H9 (cell line): ENCODE results near the gene ACP2. TPM values are rescaled to one million over a fixed set of nuclear protein-coding genes. Genes with fewer than 3 reads are reported as not detected.

Source experiments
- DNase-seq: peaks from one replicate; pipeline ENCODE4 v3.0.0-alpha.2; 2017
- H2AFZ ChIP-seq: one replicate; pipeline ENCODE4 v1.6.1; 2013; ENCODE audit warnings: mild to moderate bottlenecking, low read length, control low read depth, moderate library complexity
- H2AK5ac ChIP-seq: 2 replicates; pipeline ENCODE4 v1.6.1; 2013; ENCODE audit warnings: low read length, control low read depth, mixed read lengths; ENCODE audit not compliant: insufficient read length
- H2BK120ac ChIP-seq: one replicate; pipeline ENCODE4 v1.6.1; 2013; ENCODE audit warnings: low read depth, mild to moderate bottlenecking, low read length, control low read depth, inconsistent platforms; ENCODE audit not compliant: poor library complexity, severe bottlenecking
- H2BK12ac ChIP-seq: 2 replicates; pipeline ENCODE4 v1.6.1; 2013; ENCODE audit warnings: low read length, control low read depth, mixed read lengths, low read depth; ENCODE audit not compliant: insufficient read length
- H2BK15ac ChIP-seq: 2 replicates; pipeline ENCODE4 v1.6.1; 2013; ENCODE audit warnings: low read depth, low read length, control low read depth
- H2BK20ac ChIP-seq: one replicate; pipeline ENCODE4 v1.6.1; 2013; ENCODE audit warnings: low read depth, mild to moderate bottlenecking, low read length, control low read depth, inconsistent platforms; ENCODE audit not compliant: poor library complexity, severe bottlenecking
- H2BK5ac ChIP-seq: 2 replicates; pipeline ENCODE4 v1.6.1; 2013; ENCODE audit warnings: low read length, control low read depth, mixed read lengths; ENCODE audit not compliant: insufficient read length
- H3K14ac ChIP-seq: 2 replicates; pipeline ENCODE4 v1.6.1; 2013; ENCODE audit warnings: low read length, control low read depth; ENCODE audit not compliant: insufficient read depth
- H3K18ac ChIP-seq: 2 replicates; pipeline ENCODE4 v1.6.1; 2013; ENCODE audit warnings: low read depth, mild to moderate bottlenecking, mixed read lengths, low read length, control low read depth; ENCODE audit not compliant: insufficient read length
- H3K23ac ChIP-seq: 2 replicates; pipeline ENCODE4 v1.6.1; 2013; ENCODE audit warnings: low read length, control low read depth, mixed read lengths, low read depth; ENCODE audit not compliant: insufficient read length
- H3K23me2 ChIP-seq: 2 replicates; pipeline ENCODE4 v1.6.1; 2013; ENCODE audit warnings: low read depth, mild to moderate bottlenecking, mixed read lengths, low read length, control low read depth; ENCODE audit not compliant: insufficient read length, poor library complexity, severe bottlenecking
- H3K27ac ChIP-seq: 2 replicates; pipeline ENCODE4 v1.5.1; 2013; ENCODE audit warnings: low read length, control low read depth, mixed read lengths, low read depth; ENCODE audit not compliant: insufficient read length
- H3K27me3 ChIP-seq: 2 replicates; pipeline ENCODE4 v1.6.1; 2013; ENCODE audit warnings: low read length, control low read depth, inconsistent platforms; ENCODE audit not compliant: insufficient read depth
- H3K4ac ChIP-seq: 2 replicates; pipeline ENCODE4 v1.6.1; 2013; ENCODE audit warnings: low read depth, mild to moderate bottlenecking, control low read depth, inconsistent platforms, low read length, moderate library complexity
- H3K4me1 ChIP-seq: 2 replicates; pipeline ENCODE4 v1.6.1; 2013; ENCODE audit warnings: low read length, control low read depth, inconsistent platforms; ENCODE audit not compliant: insufficient read depth
- H3K4me2 ChIP-seq: 2 replicates; pipeline ENCODE4 v1.6.1; 2013; ENCODE audit warnings: low read length, control low read depth, mixed read lengths; ENCODE audit not compliant: insufficient read length, insufficient read depth
- H3K56ac ChIP-seq: 2 replicates; pipeline ENCODE4 v1.6.1; 2013; ENCODE audit warnings: low read depth, mild to moderate bottlenecking, mixed read lengths, low read length, control low read depth; ENCODE audit not compliant: insufficient read length
- H3K79me1 ChIP-seq: 2 replicates; pipeline ENCODE4 v1.6.1; 2013; ENCODE audit warnings: low read depth, mild to moderate bottlenecking, moderate library complexity, low read length, control low read depth, inconsistent platforms; ENCODE audit not compliant: insufficient read depth, poor library complexity, severe bottlenecking
- H3K79me2 ChIP-seq: 2 replicates; pipeline ENCODE4 v1.6.1; 2013; ENCODE audit warnings: low read length, control low read depth, inconsistent platforms; ENCODE audit not compliant: insufficient read depth
- H3K9ac ChIP-seq: 2 replicates; pipeline ENCODE4 v1.6.1; 2013; ENCODE audit warnings: low read length, control low read depth, mixed read lengths; ENCODE audit not compliant: insufficient read length; ENCODE audit errors: extremely low read depth
- H3K9me3 ChIP-seq: one replicate; pipeline ENCODE4 v1.6.1; 2013; ENCODE audit warnings: low read depth, low read length, inconsistent platforms; ENCODE audit not compliant: control insufficient read depth
- H3T11ph ChIP-seq: one replicate; pipeline ENCODE4 v1.6.1; 2013; ENCODE audit warnings: mild to moderate bottlenecking, low read length, control low read depth, inconsistent platforms
- H4K20me1 ChIP-seq: one replicate; pipeline ENCODE4 v1.6.1; 2013; ENCODE audit not compliant: control insufficient read depth, insufficient read length, insufficient read depth
- H4K5ac ChIP-seq: 2 replicates; pipeline ENCODE4 v1.6.1; 2013; ENCODE audit warnings: low read depth, mild to moderate bottlenecking, mixed read lengths, low read length, control low read depth; ENCODE audit not compliant: insufficient read length
- H4K8ac ChIP-seq: replicated peaks from 2 replicates; pipeline ENCODE4 v1.6.1; 2013; ENCODE audit warnings: low read length, control low read depth, mixed read lengths, low read depth; ENCODE audit not compliant: insufficient read length
- H4K91ac ChIP-seq: 2 replicates; pipeline ENCODE4 v1.6.1; 2013; ENCODE audit warnings: low read depth, mild to moderate bottlenecking, moderate library complexity, mixed read lengths, low read length, control low read depth; ENCODE audit not compliant: insufficient read length
- H3K27ac Mint-ChIP-seq, 3 experiments: 2 replicates in 2 of 3; 3 replicates in 1 of 3; pipeline ENCODE4 v1.8.0; 2020 to 2021; ENCODE audit warnings: mixed read lengths in 3 of 3, mild to moderate bottlenecking in 1 of 3, moderate library complexity in 1 of 3
- H3K27me3 Mint-ChIP-seq: 2 replicates; pipeline ENCODE4 v1.8.0; 2021; ENCODE audit warnings: low read depth, mild to moderate bottlenecking, moderate library complexity, mixed read lengths
- H3K36me3 Mint-ChIP-seq, 3 experiments: 2 replicates in 2 of 3; 3 replicates in 1 of 3; pipeline ENCODE4 v1.8.0; 2020 to 2021; ENCODE audit warnings: low read depth in 3 of 3, mixed read lengths in 3 of 3; ENCODE audit not compliant: insufficient read depth in 1 of 3
- H3K4me1 Mint-ChIP-seq, 2 experiments: 2 replicates each; pipeline ENCODE4 v1.8.0; 2020; ENCODE audit warnings: mixed read lengths in 2 of 2
- H3K4me3 Mint-ChIP-seq, 2 experiments: 2 replicates in 1 of 2; 3 replicates in 1 of 2; pipeline ENCODE4 v1.8.0; 2020 to 2021; ENCODE audit warnings: mild to moderate bottlenecking in 2 of 2, mixed read lengths in 2 of 2, moderate library complexity in 1 of 2
- H3K9me3 Mint-ChIP-seq, 2 experiments: 2 replicates in 1 of 2; 3 replicates in 1 of 2; pipeline ENCODE4 v1.8.0; 2020; ENCODE audit warnings: mild to moderate bottlenecking in 2 of 2, mixed read lengths in 2 of 2, moderate library complexity in 1 of 2
- CTCF ChIP-seq: fragments of 200-600 bp; sonication (generic); conservative IDR thresholded peaks from 3 replicates; pipeline ENCODE4 v1.8.0; 2021; ENCODE audit warnings: antibody characterized with exemption, mild to moderate bottlenecking
- total RNA-seq: library from RNA; stranded (reverse); gene quantifications from 2 replicates; pipeline ENCODE4 v1.2.1, GENCODE V29; 2021

Gene ACP2
- total RNA-seq, 1 experiment from 2014 or later = 29.5 TPM

GRCh38 chr11:47280099-47280498, 31.5 kb upstream of the ACP2 start:
- H3K27me3 ChIP-seq = no peaks in the 10 kb centered on the region
- peak overlapping the region in 1 of 3 experiments; percentile 88; a peak in 3 of 7 replicates for H3K27ac Mint-ChIP-seq
- no peak overlapping the region for H3K4me2 ChIP-seq
- H3K4me1 Mint-ChIP-seq = peaks cover 2 to 20% of the 10 kb centered on the region in 2 experiments; a peak in 3 of 4 replicates
- no peak overlapping the region for H3K14ac ChIP-seq
- no peak overlapping the region for H3K56ac ChIP-seq
- H3K9me3 Mint-ChIP-seq = no peaks in the 10 kb centered on the region
- no peaks in the 10 kb centered on the region for H3K27me3 Mint-ChIP-seq
- no peak for TF ChIP-seq CTCF
- H3T11ph ChIP-seq = no peak overlapping the region
- no peak overlapping the region for H3K4ac ChIP-seq
- H2BK5ac ChIP-seq = no peak overlapping the region
- no peak overlapping the region for H4K5ac ChIP-seq
- no peaks in the 10 kb centered on the region for H3K23me2 ChIP-seq
- no peak overlapping the region for H3K23ac ChIP-seq
- H3K4me3 Mint-ChIP-seq = no peak overlapping the region
- no peak overlapping the region for H2BK120ac ChIP-seq
- H2BK15ac ChIP-seq = no peak overlapping the region
- no peak for DNase-seq
- H3K79me2 ChIP-seq = no peaks in the 10 kb centered on the region
- H4K20me1 ChIP-seq = no peaks in the 10 kb centered on the region
- H3K36me3 Mint-ChIP-seq = peaks cover 38 to 83% (median 70%) of the 10 kb centered on the region in 3 experiments; a peak in 6 of 7 replicates
- no peak overlapping the region for H2BK20ac ChIP-seq
- H3K18ac ChIP-seq = no peak overlapping the region
- H4K8ac ChIP-seq = no peak overlapping the region
- no peak overlapping the region for H2AFZ ChIP-seq
- H3K9me3 ChIP-seq = no peaks in the 10 kb centered on the region
- no peaks in the 10 kb centered on the region for H3K79me1 ChIP-seq
- H3K4me1 ChIP-seq = no peaks in the 10 kb centered on the region
- H2BK12ac ChIP-seq = no peak overlapping the region
- H3K9ac ChIP-seq = no peak overlapping the region
- H4K91ac ChIP-seq = no peak overlapping the region
- H2AK5ac ChIP-seq = no peak overlapping the region
- no peak overlapping the region for H3K27ac ChIP-seq
